CD4-positive, alpha-beta T cell treated with Interleukin-6 at 100 ng/mL for 8 hours (primary cell): ENCODE results near the gene CRYBA4.
A peak's percentile ranks its signal among the peaks of the same experiment; 100 is the strongest.

Source experiments
- DNase-seq: peaks from one replicate; pipeline ENCODE4 v3.0.0-alpha.2; 2020; ENCODE audit warnings: mixed read lengths, low spot score

Gene CRYBA4

GRCh38 chr22:26629988-26630761 lies 8.4 kb downstream of the CRYBA4 start:
- DNase-seq: no peak

DNA sequence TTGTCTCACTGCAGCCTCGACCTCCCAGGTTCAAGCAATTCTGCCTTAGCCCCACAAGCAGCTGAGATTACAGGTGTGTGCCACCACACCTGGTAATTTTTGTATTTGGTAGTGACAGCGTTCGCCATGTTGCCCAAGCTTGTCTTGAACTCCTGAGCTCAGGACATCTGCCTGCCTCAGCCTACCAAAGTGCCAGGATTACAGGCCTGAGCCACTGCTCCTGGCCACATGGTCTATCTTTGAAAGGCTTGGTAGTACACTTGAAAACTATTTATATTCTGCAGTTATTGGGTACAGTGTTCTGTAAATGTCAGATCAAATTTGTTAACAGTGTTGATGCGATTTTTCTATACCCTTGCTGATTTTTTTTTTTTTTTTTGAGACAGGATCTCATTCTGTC lies 9.5 kb downstream of the CRYBA4 start:
- no peak for DNase-seq

GRCh38 chr22:26632422-26633155 lies 10.8 kb downstream of the CRYBA4 start:
- DNase-seq: no peak

DNA sequence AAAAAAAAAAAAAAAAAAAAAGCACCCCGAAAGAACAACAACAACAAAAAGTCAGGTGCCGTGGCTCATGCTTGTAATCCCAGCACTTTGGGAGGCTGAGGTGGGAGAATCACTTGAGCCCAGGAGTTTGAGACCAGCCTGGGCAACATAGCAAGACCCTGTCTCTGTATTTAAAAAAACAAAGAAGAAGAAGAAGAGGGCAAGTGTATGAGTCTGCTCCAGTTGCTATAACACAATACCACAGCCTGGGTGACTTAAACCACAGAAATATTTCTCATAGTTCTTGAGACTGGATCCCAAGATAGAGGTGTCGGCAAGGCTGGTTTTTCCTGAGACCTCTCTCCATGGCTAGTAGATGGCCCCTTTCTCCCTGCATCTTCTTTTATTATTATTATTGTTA lies 12.4 kb downstream of the CRYBA4 start:
- no peak for DNase-seq

DNA sequence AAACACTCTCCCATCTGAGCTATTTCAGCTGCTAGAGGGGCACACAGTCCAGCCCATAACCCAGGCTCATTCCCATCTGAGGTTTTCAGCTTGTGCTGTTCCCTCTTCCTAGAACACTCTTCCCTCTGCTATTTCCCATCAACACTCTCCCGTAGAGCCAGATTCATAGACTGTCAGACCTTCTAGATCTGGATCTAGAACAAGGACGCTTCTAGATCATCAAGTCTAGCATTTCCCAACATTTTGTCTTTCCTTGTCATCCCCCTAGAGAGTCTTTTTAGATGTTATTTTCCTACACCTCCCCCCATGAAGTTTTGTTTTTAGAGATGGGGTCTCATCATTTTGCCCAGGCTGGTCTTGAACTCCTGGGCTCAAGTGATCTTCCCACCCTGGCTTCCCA lies 13.4 kb downstream of the CRYBA4 start:
- no peak for DNase-seq

- DNase-seq: no peak
Observed at GRCh38 chr22:26636296-26636695, 14.5 kb downstream of the CRYBA4 start.

- peak; percentile 86 for DNase-seq
Observed at GRCh38 chr22:26642465-26643417, 21.0 kb downstream of the CRYBA4 start.

- DNase-seq: peak; percentile 15
Observed at GRCh38 chr22:26643418-26644100, 21.8 kb downstream of the CRYBA4 start.

DNA sequence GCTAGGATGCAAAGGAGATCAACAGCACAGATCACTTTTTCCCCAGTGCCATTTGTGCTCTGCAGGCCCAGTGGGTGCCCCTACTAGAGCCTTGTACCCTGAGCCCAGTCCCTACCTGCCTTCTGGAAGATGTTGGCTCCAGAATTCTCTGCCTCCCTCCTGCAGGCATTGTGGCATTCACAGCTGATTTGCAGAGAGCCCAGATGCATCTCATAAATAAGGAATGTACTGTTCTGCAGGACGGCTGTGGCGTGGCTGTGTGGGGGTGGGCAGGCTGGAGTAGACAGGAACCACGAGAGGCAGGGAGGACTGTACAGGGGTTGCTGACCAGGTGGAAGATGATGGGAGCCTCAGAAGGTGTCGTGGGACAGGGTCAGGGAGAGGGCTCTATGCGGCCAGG lies 24.4 kb downstream of the CRYBA4 start:
- DNase-seq: no peak

DNA sequence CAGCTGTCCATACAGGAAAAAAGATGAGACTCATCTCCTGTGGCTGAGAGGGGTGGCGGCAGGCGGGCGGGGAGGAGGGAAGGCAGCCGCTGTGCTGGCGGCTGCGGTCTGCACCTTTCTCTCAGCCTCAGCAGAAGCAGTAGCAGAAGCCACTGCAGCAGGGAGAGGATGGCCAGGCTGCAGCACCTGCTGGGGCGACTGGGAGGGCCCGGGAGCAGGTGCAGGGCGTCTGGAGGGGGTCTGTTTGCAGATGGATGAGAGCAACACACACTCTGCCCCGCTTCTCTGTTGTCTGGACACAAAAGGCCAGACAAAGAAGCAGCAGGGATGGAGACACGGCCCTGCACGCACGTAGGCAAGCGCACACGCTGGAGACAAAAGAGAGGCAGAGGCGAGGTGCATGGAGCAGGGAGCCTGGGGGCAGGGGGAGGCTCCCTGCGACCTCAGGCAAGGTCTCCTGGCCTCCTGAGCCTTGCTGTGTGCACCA lies 26.3 kb downstream of the CRYBA4 start:
- peak; percentile 56 for DNase-seq

- no peak for DNase-seq
Observed at GRCh38 chr22:26648528-26649388, 27.0 kb downstream of the CRYBA4 start.

DNA sequence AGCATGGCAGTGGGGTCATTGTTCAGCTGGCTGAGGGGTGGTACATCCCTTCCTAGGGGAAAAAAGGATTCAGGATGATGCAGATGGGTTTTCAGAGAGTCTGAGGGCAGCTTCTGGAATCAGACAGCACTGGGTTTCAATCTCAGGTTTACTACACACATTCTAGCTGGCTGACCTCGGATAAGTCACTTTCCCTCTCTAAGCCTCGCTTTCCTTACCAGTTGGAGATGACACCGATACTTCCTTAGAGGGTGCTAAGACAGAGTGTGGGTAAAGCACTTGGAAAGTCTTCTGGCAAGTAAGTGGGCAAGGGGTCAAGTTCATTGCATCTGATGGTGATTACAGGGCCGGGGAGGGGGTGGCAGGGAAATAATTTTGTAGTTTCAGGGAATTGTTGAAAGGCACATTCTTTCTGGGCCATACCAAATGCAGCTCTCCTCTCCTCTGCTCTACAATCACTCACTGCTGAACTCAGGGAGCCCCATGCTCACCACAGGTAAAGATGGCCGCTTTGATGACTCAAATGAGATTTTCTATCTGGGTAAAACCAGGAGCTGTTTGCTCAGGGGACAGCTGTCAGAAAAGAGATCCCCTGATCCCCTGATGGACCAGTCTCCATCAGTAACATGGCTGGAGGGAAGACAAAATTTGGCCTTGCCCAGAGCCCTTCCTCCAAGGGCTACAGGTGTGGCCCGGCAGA lies 29.1 kb downstream of the CRYBA4 start:
- no peak for DNase-seq

DNA sequence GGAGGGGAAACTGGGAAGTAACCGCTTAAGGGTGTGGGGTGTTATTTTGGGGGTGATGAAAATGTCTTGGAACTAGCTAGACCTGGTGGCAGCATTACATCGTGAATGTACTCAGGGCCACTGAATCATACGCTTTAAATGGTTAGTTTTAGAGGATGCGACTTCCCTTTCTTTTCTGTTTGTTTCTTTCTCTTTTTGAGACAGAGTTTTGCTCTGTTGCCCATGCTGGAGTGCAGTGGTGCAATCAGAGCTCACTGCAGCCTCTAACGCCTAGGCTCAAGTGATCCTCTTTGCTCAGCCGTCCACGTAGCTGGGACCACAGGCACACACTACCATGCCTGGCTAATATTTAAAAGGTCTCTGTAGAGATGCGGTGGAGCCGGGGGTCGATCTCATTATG lies 30.1 kb downstream of the CRYBA4 start:
- DNase-seq: no peak

- DNase-seq: peak; percentile 68
Observed at GRCh38 chr22:26656891-26657851, 35.4 kb downstream of the CRYBA4 start, which contains the start of gene MIAT. Gene MIAT (plus strand): TSS chr22:26657588.

DNA sequence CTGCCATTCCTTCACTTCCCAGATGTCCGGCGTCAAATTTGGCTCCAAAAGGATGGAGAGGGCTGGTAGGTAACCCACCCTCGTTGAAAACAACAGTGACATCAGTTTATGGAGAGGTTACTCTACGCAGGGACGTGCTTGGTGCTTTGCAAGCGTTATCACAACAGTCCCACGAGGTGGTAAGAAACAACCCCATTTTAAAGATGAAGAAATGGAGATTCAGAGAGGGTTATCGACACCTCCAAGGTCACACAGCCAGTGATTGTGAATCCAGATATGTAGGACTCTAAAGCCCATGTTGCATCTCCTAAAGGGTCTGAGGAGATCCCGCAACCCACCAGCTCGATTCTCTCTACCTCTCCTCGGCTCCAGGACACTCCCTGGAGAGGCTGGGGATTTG lies 36.4 kb downstream of the CRYBA4 start:
- peak; percentile 17 for DNase-seq

DNA sequence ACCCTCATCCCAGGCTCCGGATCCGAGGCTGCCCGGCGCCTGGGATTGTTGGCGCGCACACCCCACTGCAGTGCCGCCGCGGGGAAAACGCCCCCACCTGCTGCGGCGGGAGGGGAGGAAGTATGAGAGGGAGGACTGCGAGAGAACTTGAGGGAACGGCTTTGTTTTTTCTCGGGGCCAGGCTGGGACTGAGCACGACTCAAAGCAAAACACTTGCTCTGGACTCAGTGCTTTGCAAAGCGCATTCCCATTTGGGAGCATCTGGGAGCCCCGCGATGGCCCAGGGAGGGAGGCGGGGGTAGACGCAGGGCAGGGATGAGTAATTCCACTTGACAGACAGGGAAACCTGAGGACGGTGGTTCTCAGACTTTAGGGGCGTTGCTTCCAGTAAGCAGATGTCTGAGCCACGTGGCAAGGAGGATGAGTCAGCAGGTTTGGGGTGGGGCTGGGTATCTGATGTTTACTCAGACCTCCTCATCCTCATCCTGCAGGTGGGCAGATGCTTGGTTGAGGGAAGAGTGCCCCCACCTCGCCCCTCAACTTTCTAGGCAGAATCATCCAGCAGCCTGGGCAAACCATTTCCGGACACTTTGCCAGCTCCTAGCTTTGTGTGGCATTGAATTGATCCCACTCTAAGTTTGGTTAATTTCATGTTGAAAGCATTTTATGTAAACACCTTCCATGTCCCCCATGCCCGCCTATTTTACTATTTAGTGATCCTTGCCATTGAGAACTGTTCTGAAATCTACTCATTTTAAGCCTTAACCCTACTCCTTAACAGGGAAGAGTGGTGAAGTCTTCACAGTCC lies 37.1 kb downstream of the CRYBA4 start:
- DNase-seq: peak; percentile 77

DNA sequence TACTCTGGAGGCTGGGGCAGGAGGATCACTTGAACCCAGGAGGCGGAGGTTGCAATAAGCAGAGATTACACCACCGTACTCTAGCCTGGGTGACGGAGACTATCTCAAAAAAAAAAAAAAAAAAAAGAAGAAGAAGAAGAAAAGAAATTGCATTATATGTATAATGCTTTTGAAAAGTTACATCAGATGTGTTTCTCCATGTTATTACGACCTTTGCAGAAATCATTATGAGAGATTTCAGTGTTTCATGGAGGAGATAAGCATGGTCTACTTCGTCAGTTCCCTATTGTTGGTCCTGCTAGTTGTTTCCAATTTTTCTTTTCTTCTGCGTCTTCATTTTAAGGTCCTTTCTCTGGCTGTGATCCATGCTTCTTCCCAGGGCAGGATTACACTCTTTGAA lies 38.6 kb downstream of the CRYBA4 start:
- DNase-seq: no peak
